Left lung (tissue), 10 donors: ENCODE data around the gene RPL41. TPM values are rescaled to one million over a fixed set of nuclear protein-coding genes. Genes with fewer than 3 reads are reported as not detected.

Experiments
- ATAC-seq: fragments of 200-7000 bp; cut with Tn5 transposase; one replicate; pipeline ENCODE4 v1.9.1; 2020; ENCODE audit warnings: moderate library complexity
- DNase-seq, 4 donors: peaks; one replicate each; pipeline ENCODE4 v3.0.0-alpha.2; 2013 to 2020
- H3K27ac ChIP-seq, 2 donors: fragments of 200-600 bp; sonication (generic) in 1 of 2; one replicate each; pipeline versions ENCODE4 v1.5.0 to v1.8.0; 2020 to 2021
- H3K27me3 ChIP-seq, 2 donors: fragments of 200-600 bp; sonication (generic) in 1 of 2; one replicate each; pipeline versions ENCODE4 v1.5.0 to v1.8.0; 2020 to 2021
- H3K36me3 ChIP-seq, 2 donors: fragments of 200-600 bp; sonication (generic) in 1 of 2; one replicate each; pipeline versions ENCODE4 v1.5.0 to v1.8.0; 2020 to 2021
- H3K4me1 ChIP-seq, 2 donors: fragments of 200-600 bp; one replicate each; pipeline ENCODE4 v1.8.0; 2021
- H3K4me3 ChIP-seq, 2 donors: fragments of 200-600 bp; sonication (generic) in 1 of 2; one replicate each; pipeline versions ENCODE4 v1.5.0 to v1.8.0; 2020 to 2021; ENCODE audit warnings: mild to moderate bottlenecking in 1 of 2
- H3K9me3 ChIP-seq, 2 donors: fragments of 200-600 bp; sonication (generic) in 1 of 2; one replicate each; pipeline versions ENCODE4 v1.5.0 to v1.8.0; 2020 to 2021
- CTCF ChIP-seq, 2 donors: fragments of 200-600 bp; sonication (generic) in 1 of 2; IDR thresholded peaks; one replicate each; pipeline versions ENCODE4 v1.5.0 to v1.8.0; 2021; ENCODE audit warnings: antibody characterized with exemption in 2 of 2
- intact Hi-C, 2 donors: fragments of 100-400 bp; cut with DNase I; formaldehyde crosslinking; loops; one replicate each; pipeline versions ENCODE4 v1.11.2 to v1.14.2; 2022
- polyA plus RNA-seq, 6 donors: library from polyadenylated mRNA; unstranded; fragments of 120-200 nt; gene quantifications; one replicate each; pipeline ENCODE4 v1.2.1, GENCODE V29; 2013; ENCODE audit not compliant: insufficient read length in 6 of 6
- total RNA-seq, 2 donors: library from RNA; stranded (reverse); fragmentation: NEBNext Ultra II Directional; extraction: Animal tissue kit (Norgen Biotek cat#: 25700); gene quantifications; one replicate each; pipeline ENCODE4 v1.2.1, GENCODE V29; 2021
- donor health status: DM: no; HTN: yes; CAD: no.
- donor health status: DM: no; HTN: no; CAD: no.

Gene RPL41
- total and polyA plus RNA-seq, 8 donors: 3,023 to 6,852 (median 6,158) TPM

GRCh38 chr12:56081393-56082347 lies 34.8 kb upstream of the RPL41 start:
- Histone ChIP-seq H3K27me3 (peaks cover 0 to 44% of the 10 kb centered on the region in 2 donors), H3K27ac (peak overlapping the region; percentile 82 to 85), H3K4me1 (peaks cover 4 to 26% of the 10 kb centered on the region in 2 donors), H3K4me3 (peak overlapping the region; percentile 41 to 55), H3K36me3 (no peaks in the 10 kb centered on the region), H3K9me3 (no peaks in the 10 kb centered on the region)
- TF ChIP-seq CTCF (IDR thresholded peaks at IDR 0.05): no peak
- no peak for DNase-seq
- intact Hi-C loops: no loop called here
- no peak for ATAC-seq

GRCh38 chr12:56082382-56082781 lies 34.1 kb upstream of the RPL41 start:
- Histone ChIP-seq H3K9me3 (no peaks in the 10 kb centered on the region), H3K27ac (no peak overlapping the region), H3K27me3 (peaks cover 0 to 44% of the 10 kb centered on the region in 2 donors), H3K4me3 (no peak overlapping the region), H3K4me1 (peaks cover 4 to 31% of the 10 kb centered on the region in 2 donors), H3K36me3 (no peaks in the 10 kb centered on the region)
- no peak for TF ChIP-seq CTCF (IDR thresholded peaks at IDR 0.05)
- intact Hi-C loops: no loop called here
- DNase-seq: no peak
- ATAC-seq: no peak

- peaks cover 0 to 44% of the 10 kb centered on the region in 2 donors for H3K27me3 ChIP-seq
- DNase-seq: no peak
- H3K4me1 ChIP-seq: peaks cover 4 to 31% of the 10 kb centered on the region in 2 donors
- no peaks in the 10 kb centered on the region for H3K9me3 ChIP-seq
- no peak overlapping the region for H3K4me3 ChIP-seq
- intact Hi-C loops: no loop called here
- no peaks in the 10 kb centered on the region for H3K36me3 ChIP-seq
- ATAC-seq: no peak
- no peak for TF ChIP-seq CTCF (IDR thresholded peaks at IDR 0.05)
- H3K27ac ChIP-seq: no peak overlapping the region
Observed at GRCh38 chr12:56082967-56083366, 33.5 kb upstream of the RPL41 start.

- TF ChIP-seq CTCF (IDR thresholded peaks at IDR 0.05): no peak
- Histone ChIP-seq H3K27ac (no peak overlapping the region), H3K9me3 (no peaks in the 10 kb centered on the region), H3K36me3 (no peaks in the 10 kb centered on the region), H3K27me3 (peaks cover 0 to 30% of the 10 kb centered on the region in 2 donors), H3K4me3 (no peak overlapping the region), H3K4me1 (peaks cover 4 to 13% of the 10 kb centered on the region in 2 donors)
- intact Hi-C loops: no loop called here
- DNase-seq (no peak), ATAC-seq (no peak)
Observed at GRCh38 chr12:56084958-56085543, 31.4 kb upstream of the RPL41 start.

DNA sequence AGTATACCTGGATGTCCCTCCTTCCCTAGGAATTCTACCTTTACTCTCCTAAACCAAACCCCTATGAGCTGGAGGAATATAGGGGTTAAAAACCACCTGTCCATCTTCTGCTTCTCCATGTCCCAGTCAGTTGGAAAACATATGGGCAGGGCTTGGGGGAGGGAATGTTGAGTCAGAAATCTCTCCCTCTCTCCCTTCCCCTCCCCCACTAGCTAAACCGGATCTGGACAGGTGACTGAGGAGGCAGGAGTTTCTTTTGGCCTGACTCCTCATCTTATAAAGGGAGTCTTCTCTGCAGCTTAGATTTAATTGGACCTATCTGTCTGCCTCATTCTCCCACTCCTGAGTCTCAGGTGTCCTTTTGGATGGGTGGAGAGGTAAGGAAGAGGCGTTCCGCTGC lies 30.3 kb upstream of the RPL41 start:
- Histone ChIP-seq H3K27ac (peak overlapping the region in 1 of 2 donors; percentile 50), H3K4me1 (peaks cover 4 to 6% of the 10 kb centered on the region in 2 donors), H3K4me3 (no peak overlapping the region), H3K36me3 (no peaks in the 10 kb centered on the region), H3K9me3 (no peaks in the 10 kb centered on the region), H3K27me3 (peaks cover 0 to 19% of the 10 kb centered on the region in 2 donors)
- ATAC-seq: peak; percentile 66
- intact Hi-C loops: no loop called here
- TF ChIP-seq CTCF (IDR thresholded peaks at IDR 0.05): no peak
- peak in 1 of 4 donors; percentile 59 for DNase-seq
